ENCODE data around the gene SLC38A10. TPM values are rescaled to one million over a fixed set of nuclear protein-coding genes. Genes with fewer than 3 reads are reported as not detected.
A peak's percentile ranks its signal among the peaks of the same experiment; 100 is the strongest.

Gene SLC38A10
- total and polyA plus RNA-seq, 4 experiments from 2014 or later, result 49.0 to 113 (median 90.7) TPM

- intact Hi-C loops (cut with micrococcal nuclease), result no loop called here
- Histone ChIP-seq H3K36me3 (ENCODE audit: insufficient read depth, low read length) (peaks cover 56% of the 10 kb centered on the region), H3K27me3 (ENCODE audit: insufficient read depth, low read length) (no peaks in the 10 kb centered on the region), H3K9me3 (ENCODE audit: control insufficient read depth in 1 of 2, low read length in 2 of 2) (no peaks in the 10 kb centered on the region), H3K27ac (ENCODE audit: low read depth, low read length) (no peak overlapping the region), H3K4me1 (ENCODE audit: insufficient read depth, low read length) (no peaks in the 10 kb centered on the region), H3K4me3 (ENCODE audit: low read length in 2 of 2) (no peak overlapping the region)
- Mint-ChIP-seq H3K4me1 (peaks cover 0 to 9% (median 3%) of the 10 kb centered on the region in 4 donors), H3K27me3 (no peaks in the 10 kb centered on the region), H3K27ac (no peak overlapping the region), H3K4me3 (no peak overlapping the region), H3K9me3 (no peaks in the 10 kb centered on the region), H3K36me3 (peaks cover 21 to 50% of the 10 kb centered on the region in 2 donors)
- CTCF ChIA-PET (ENCODE audit: partially characterized antibody), result no interaction called here
- DNase-seq, result no peak
- POLR2A ChIA-PET (ENCODE audit: partially characterized antibody), result no interaction called here
Observed at GRCh38 chr17:81263371-81264181, 31.5 kb downstream of the SLC38A10 start.

GRCh38 chr17:81261582-81262336 is 33.3 kb downstream of the SLC38A10 start:
- H3K36me3 Mint-ChIP-seq, result peaks cover 9 to 40% of the 10 kb centered on the region in 2 donors

GRCh38 chr17:81261096-81261495 is 34.0 kb downstream of the SLC38A10 start:
- H3K4me1 Mint-ChIP-seq, result peaks cover 0 to 2% (median 0%) of the 10 kb centered on the region in 4 donors
- no peaks in the 10 kb centered on the region for H3K27me3 Mint-ChIP-seq
- DNase-seq, result no peak
- Histone ChIP-seq H3K27ac (ENCODE audit: low read depth, low read length) (no peak overlapping the region), H3K36me3 (ENCODE audit: insufficient read depth, low read length) (peaks cover 46% of the 10 kb centered on the region), H3K4me1 (ENCODE audit: insufficient read depth, low read length) (no peaks in the 10 kb centered on the region), H3K4me3 (ENCODE audit: low read length in 2 of 2) (no peak overlapping the region), H3K27me3 (ENCODE audit: insufficient read depth, low read length) (no peaks in the 10 kb centered on the region), H3K9me3 (ENCODE audit: control insufficient read depth in 1 of 2, low read length in 2 of 2) (no peaks in the 10 kb centered on the region)
- POLR2A ChIA-PET (ENCODE audit: partially characterized antibody), result no interaction called here
- intact Hi-C loops (cut with micrococcal nuclease), result no loop called here
- no peak overlapping the region for H3K27ac Mint-ChIP-seq
- peaks cover 7 to 36% of the 10 kb centered on the region in 2 donors for H3K36me3 Mint-ChIP-seq
- no peak overlapping the region for H3K4me3 Mint-ChIP-seq
- no peaks in the 10 kb centered on the region for H3K9me3 Mint-ChIP-seq
- CTCF ChIA-PET (ENCODE audit: partially characterized antibody), result no interaction called here

More at GRCh38 chr17:81261582-81262336, 33.3 kb downstream of the SLC38A10 start:
- no peak overlapping the region for H3K4me3 Mint-ChIP-seq
- H3K27me3 Mint-ChIP-seq, result no peaks in the 10 kb centered on the region
- H3K4me1 ChIP-seq (ENCODE audit: insufficient read depth, low read length), result no peaks in the 10 kb centered on the region
- CTCF ChIA-PET (ENCODE audit: partially characterized antibody), result no interaction called here
- H3K9me3 ChIP-seq (ENCODE audit: control insufficient read depth in 1 of 2, low read length in 2 of 2), result no peaks in the 10 kb centered on the region
- H3K27ac Mint-ChIP-seq, result no peak overlapping the region
- peaks cover 46% of the 10 kb centered on the region for H3K36me3 ChIP-seq (ENCODE audit: insufficient read depth, low read length)
- no peak for DNase-seq
- H3K4me3 ChIP-seq (ENCODE audit: low read length in 2 of 2), result no peak overlapping the region
- no peaks in the 10 kb centered on the region for H3K27me3 ChIP-seq (ENCODE audit: insufficient read depth, low read length)
- peaks cover 0 to 3% (median 0%) of the 10 kb centered on the region in 4 donors for H3K4me1 Mint-ChIP-seq
- no peak overlapping the region for H3K27ac ChIP-seq (ENCODE audit: low read depth, low read length)
- no peaks in the 10 kb centered on the region for H3K9me3 Mint-ChIP-seq
- POLR2A ChIA-PET (ENCODE audit: partially characterized antibody), result interaction anchor here (0.6 kb wide), 1 partner anchor 280 kb away, joined by 3 read pairs; no protein-coding TSS in a partner anchor
- intact Hi-C loops (cut with micrococcal nuclease), result no loop called here

GRCh38 chr17:81260641-81261040 is 34.5 kb downstream of the SLC38A10 start:
- no peak for DNase-seq
- H3K4me1 Mint-ChIP-seq, result peaks cover 0 to 2% (median 0%) of the 10 kb centered on the region in 4 donors
- ChIA-PET POLR2A (ENCODE audit: partially characterized antibody) (no interaction called here), CTCF (ENCODE audit: partially characterized antibody) (no interaction called here)
- no peaks in the 10 kb centered on the region for H3K27me3 Mint-ChIP-seq
- no peak overlapping the region for H3K27ac Mint-ChIP-seq
- Histone ChIP-seq H3K36me3 (ENCODE audit: insufficient read depth, low read length) (peaks cover 41% of the 10 kb centered on the region), H3K4me3 (ENCODE audit: low read length in 2 of 2) (no peak overlapping the region), H3K27me3 (ENCODE audit: insufficient read depth, low read length) (no peaks in the 10 kb centered on the region), H3K4me1 (ENCODE audit: insufficient read depth, low read length) (no peaks in the 10 kb centered on the region), H3K9me3 (ENCODE audit: control insufficient read depth in 1 of 2, low read length in 2 of 2) (no peaks in the 10 kb centered on the region), H3K27ac (ENCODE audit: low read depth, low read length) (no peak overlapping the region)
- H3K4me3 Mint-ChIP-seq, result no peak overlapping the region
- intact Hi-C loops (cut with micrococcal nuclease), result no loop called here
- no peaks in the 10 kb centered on the region for H3K9me3 Mint-ChIP-seq
- peaks cover 7 to 31% of the 10 kb centered on the region in 2 donors for H3K36me3 Mint-ChIP-seq

GRCh38 chr17:81260171-81260570 is 34.9 kb downstream of the SLC38A10 start:
- no peaks in the 10 kb centered on the region for H3K4me1 Mint-ChIP-seq
- POLR2A ChIA-PET (ENCODE audit: partially characterized antibody), result no interaction called here
- H3K27me3 ChIP-seq (ENCODE audit: insufficient read depth, low read length), result no peaks in the 10 kb centered on the region
- DNase-seq, result no peak
- H3K4me3 Mint-ChIP-seq, result no peak overlapping the region
- intact Hi-C loops (cut with micrococcal nuclease), result no loop called here
- no peaks in the 10 kb centered on the region for H3K9me3 Mint-ChIP-seq
- no peak overlapping the region for H3K27ac Mint-ChIP-seq
- H3K36me3 ChIP-seq (ENCODE audit: insufficient read depth, low read length), result peaks cover 37% of the 10 kb centered on the region
- CTCF ChIA-PET (ENCODE audit: partially characterized antibody), result no interaction called here
- no peaks in the 10 kb centered on the region for H3K27me3 Mint-ChIP-seq
- H3K4me3 ChIP-seq (ENCODE audit: low read length in 2 of 2), result no peak overlapping the region
- no peak overlapping the region for H3K27ac ChIP-seq (ENCODE audit: low read depth, low read length)
- no peaks in the 10 kb centered on the region for H3K4me1 ChIP-seq (ENCODE audit: insufficient read depth, low read length)
- no peaks in the 10 kb centered on the region for H3K9me3 ChIP-seq (ENCODE audit: control insufficient read depth in 1 of 2, low read length in 2 of 2)
- peaks cover 3 to 27% of the 10 kb centered on the region in 2 donors for H3K36me3 Mint-ChIP-seq

GRCh38 chr17:81259058-81259605 is 36.0 kb downstream of the SLC38A10 start:
- POLR2A ChIA-PET (ENCODE audit: partially characterized antibody), result no interaction called here
- Histone ChIP-seq H3K27ac (ENCODE audit: low read depth, low read length) (no peak overlapping the region), H3K4me3 (ENCODE audit: low read length in 2 of 2) (no peak overlapping the region), H3K27me3 (ENCODE audit: insufficient read depth, low read length) (no peaks in the 10 kb centered on the region), H3K9me3 (ENCODE audit: control insufficient read depth in 1 of 2, low read length in 2 of 2) (no peaks in the 10 kb centered on the region), H3K36me3 (ENCODE audit: insufficient read depth, low read length) (peaks cover 30% of the 10 kb centered on the region), H3K4me1 (ENCODE audit: insufficient read depth, low read length) (no peaks in the 10 kb centered on the region)
- CTCF ChIA-PET (ENCODE audit: partially characterized antibody), result interaction anchor here (1.4 kb wide), 1 partner anchor 226 kb away, joined by 5 read pairs; no protein-coding TSS in a partner anchor
- H3K27me3 Mint-ChIP-seq, result no peaks in the 10 kb centered on the region
- H3K4me3 Mint-ChIP-seq, result no peak overlapping the region
- peaks cover under 1 to 24% of the 10 kb centered on the region in 2 donors for H3K36me3 Mint-ChIP-seq
- H3K27ac Mint-ChIP-seq, result no peak overlapping the region
- H3K9me3 Mint-ChIP-seq, result no peaks in the 10 kb centered on the region
- intact Hi-C loops (cut with micrococcal nuclease), result no loop called here
- H3K4me1 Mint-ChIP-seq, result no peaks in the 10 kb centered on the region
- no peak for DNase-seq

GRCh38 chr17:81258292-81258691 is 36.8 kb downstream of the SLC38A10 start:
- Mint-ChIP-seq H3K36me3 (peaks cover 2 to 29% of the 10 kb centered on the region in 2 donors), H3K27me3 (no peaks in the 10 kb centered on the region), H3K27ac (peak overlapping the region in 1 of 7 donors; percentile 57), H3K4me3 (no peak overlapping the region), H3K4me1 (peaks cover under 1 to 8% (median 6%) of the 10 kb centered on the region in 4 donors), H3K9me3 (no peaks in the 10 kb centered on the region)
- H3K9me3 ChIP-seq (ENCODE audit: control insufficient read depth in 1 of 2, low read length in 2 of 2), result no peaks in the 10 kb centered on the region
- intact Hi-C loops (cut with micrococcal nuclease), result no loop called here
- POLR2A ChIA-PET (ENCODE audit: partially characterized antibody), result no interaction called here
- H3K27ac ChIP-seq (ENCODE audit: low read depth, low read length), result no peak overlapping the region
- H3K4me3 ChIP-seq (ENCODE audit: low read length in 2 of 2), result no peak overlapping the region
- no peaks in the 10 kb centered on the region for H3K27me3 ChIP-seq (ENCODE audit: insufficient read depth, low read length)
- peaks cover 26% of the 10 kb centered on the region for H3K36me3 ChIP-seq (ENCODE audit: insufficient read depth, low read length)
- CTCF ChIA-PET (ENCODE audit: partially characterized antibody), result interaction anchor here (1.4 kb wide), 1 partner anchor 227 kb away, joined by 5 read pairs; no protein-coding TSS in a partner anchor
- DNase-seq, result no peak
- no peaks in the 10 kb centered on the region for H3K4me1 ChIP-seq (ENCODE audit: insufficient read depth, low read length)
